NOMO-1 treated with DMSO at 0.1 percent for 48 hours (cell line): ENCODE measurements around the gene RASGEF1B.

Source experiments
- DNase-seq: peaks from one replicate; lab custom pipeline; 2025; ENCODE audit not compliant: unreplicated experiment; lab: John Stamatoyannopoulos, UW

RASGEF1B gene

DNA sequence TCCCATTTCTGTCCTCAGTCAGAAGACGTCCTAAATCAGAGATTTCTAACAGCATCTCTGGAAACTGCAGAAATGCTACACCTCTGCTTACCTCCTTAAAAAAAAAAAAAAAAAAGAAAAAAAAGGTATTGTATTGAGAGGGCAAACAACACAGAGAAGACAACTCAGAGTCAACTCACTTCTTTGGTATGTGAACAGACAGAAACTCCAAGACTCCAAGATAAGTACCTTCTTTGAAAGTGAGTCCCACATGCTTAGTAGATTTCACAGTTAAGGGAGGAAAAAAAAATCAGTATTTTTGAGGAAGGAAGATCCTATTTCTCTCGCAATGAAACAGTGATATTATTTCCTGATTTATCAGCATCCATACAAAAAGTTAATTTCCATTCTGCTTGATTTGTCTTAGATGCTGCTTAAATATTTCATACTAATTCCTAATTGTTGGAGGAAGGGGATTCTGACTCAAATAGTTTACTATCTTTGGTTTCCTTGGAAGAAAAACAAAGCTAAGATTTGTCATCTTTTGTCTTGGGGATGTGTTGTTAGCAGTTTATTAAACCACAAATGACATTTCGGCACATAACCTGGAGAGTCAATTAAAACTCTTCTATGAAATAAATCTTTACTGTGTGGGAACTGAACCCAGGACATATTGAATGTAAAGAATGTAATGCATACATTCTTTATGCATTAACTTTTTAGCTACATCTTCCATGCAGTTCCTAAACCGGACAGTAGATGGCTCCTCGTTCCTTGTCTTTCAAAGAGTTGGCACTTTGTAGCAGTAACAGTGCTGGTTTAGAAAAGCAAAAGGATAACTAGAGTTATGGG, 4.7 kb downstream of the RASGEF1B start:
- peak; percentile 74 for DNase-seq

- no peak for DNase-seq
Observed at GRCh38 chr4:81465406-81466340, 6.0 kb downstream of the RASGEF1B start.

DNA sequence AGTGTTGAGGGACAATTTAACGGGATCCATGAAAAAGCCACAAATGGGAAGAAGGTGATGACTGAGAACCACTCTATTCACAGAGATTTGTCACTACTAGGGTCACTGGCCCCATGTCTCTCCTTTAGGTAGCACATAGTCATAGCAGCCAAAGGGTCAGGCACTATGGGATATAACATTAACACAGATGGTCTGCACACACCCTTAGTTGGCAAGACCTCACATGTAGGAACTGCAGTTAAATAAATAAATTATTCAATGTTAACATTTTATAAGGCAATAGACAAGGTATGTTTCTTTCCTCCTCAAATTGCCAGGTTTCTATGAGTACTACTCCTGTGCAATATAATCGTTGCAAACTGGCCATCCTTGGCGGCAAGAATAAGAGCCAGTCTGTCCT, 10.9 kb downstream of the RASGEF1B start:
- no peak for DNase-seq

GRCh38 chr4:81460191-81460701, 11.5 kb downstream of the RASGEF1B start:
- DNase-seq = no peak

GRCh38 chr4:81459228-81459627, 12.5 kb downstream of the RASGEF1B start:
- no peak for DNase-seq

GRCh38 chr4:81457921-81458520, 13.7 kb downstream of the RASGEF1B start:
- DNase-seq = no peak

DNA sequence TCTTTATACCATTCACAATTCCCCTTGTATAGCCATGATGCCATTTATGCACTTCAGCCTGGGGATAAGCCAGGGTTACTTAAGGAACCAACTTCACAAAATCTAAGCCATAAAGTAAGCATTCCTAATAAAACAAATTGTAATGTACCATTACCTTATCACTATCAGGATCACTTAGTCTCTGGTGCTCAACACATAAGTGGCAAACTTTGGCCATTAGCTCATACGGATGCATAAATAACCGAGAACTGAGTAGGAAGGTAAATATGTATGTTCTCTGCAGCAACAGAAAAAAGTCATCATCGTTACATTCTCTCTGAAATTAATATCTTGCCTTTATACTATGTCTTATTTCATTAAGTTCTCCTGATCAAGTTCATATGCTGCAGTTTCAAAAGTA, 14.4 kb downstream of the RASGEF1B start:
- no peak for DNase-seq

DNA sequence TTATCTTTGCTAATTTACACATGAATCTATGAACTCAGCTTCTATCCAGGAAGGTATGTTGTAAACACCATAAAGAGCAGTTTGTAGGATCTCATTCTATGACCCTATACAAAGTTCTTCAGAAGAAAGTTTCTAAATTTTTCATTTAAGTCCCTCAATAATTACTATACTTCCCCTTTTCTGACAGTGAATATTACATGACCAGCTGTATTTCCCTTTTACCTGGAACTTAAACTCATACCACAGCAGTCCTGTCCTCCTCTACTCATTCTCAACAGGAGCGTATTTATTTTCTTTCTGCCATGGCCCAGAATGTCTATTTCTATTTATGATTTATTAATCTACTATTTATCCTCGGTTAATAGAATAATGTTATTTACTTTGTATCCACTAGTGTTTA, 15.8 kb downstream of the RASGEF1B start:
- DNase-seq = peak; percentile 70

GRCh38 chr4:81454948-81455347, 16.8 kb downstream of the RASGEF1B start:
- DNase-seq = peak; percentile 46

DNA sequence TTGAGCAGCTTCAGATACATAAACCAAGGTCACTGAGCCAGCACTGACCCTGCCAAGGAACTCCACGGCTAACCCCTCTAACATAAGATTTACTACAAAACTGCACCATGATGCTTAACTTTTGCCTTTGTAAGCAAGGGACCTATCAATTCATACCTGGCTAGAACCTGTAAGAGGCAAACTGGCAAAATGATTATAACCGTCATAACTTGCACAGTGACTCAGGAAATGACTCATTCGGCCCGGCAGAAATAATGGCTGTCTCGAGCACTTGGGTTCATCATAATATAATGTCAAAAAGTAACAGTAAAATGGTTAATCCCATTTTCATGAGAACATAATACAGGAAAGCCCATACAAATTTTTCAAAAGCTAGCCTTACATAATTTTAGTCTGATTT, 17.2 kb downstream of the RASGEF1B start:
- peak; percentile 61 for DNase-seq

DNA sequence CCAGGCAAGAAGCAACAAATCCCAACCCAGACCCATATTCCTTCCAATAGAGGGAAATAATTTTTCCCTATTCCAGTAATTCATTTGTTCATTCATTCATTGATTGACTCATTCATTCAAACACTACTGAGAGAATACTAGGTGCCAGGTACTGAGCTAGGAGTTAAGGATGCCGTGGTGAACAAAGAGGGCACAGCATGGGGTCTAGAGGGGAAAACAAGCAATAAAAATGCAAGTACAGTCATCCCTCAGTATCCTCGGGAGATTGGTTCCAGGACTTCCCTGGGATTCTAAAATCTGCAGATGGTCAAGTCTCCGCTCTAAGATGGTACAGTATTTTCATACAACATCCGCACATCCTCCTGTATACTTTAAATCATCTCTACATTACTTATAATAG, 18.7 kb downstream of the RASGEF1B start:
- DNase-seq = no peak

- DNase-seq = no peak
Observed at GRCh38 chr4:81452452-81453006, 19.2 kb downstream of the RASGEF1B start.

- no peak for DNase-seq
Observed at GRCh38 chr4:81449015-81449414, 22.7 kb downstream of the RASGEF1B start.

DNA sequence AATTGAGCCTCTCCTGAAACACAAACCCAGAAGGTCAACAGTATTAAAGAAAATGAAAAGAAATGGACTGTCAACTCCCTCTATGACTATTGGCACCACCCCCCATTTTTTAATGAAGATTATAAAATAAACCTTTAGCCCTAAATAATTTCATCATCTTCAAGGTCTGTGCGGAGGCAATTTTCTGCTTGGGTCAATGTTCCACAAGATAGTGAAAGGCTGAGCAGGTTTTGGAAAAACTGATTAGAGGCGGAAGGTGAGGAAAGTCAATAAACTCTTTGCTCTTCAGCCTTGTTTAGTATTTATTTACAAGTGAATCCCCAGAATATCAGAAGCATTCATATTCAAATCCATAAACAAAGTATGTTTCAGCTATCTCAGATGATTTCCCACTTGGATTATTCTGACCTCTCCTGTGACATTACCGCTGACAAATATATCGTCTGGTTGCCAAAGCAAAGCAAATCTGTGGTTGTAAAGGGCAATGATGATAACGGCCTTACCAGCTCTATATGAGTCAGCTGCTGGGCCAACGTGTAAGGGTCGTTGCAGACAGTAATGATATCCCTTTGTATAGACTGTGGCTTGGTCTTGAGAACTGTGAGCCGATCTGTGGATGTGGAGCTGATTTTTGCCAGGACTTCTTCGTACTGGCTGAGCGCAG, 24.0 kb downstream of the RASGEF1B start:
- DNase-seq = no peak

GRCh38 chr4:81446634-81447033, 25.1 kb downstream of the RASGEF1B start:
- DNase-seq = no peak

- no peak for DNase-seq
Observed at GRCh38 chr4:81445196-81445595, 26.5 kb downstream of the RASGEF1B start.

DNA sequence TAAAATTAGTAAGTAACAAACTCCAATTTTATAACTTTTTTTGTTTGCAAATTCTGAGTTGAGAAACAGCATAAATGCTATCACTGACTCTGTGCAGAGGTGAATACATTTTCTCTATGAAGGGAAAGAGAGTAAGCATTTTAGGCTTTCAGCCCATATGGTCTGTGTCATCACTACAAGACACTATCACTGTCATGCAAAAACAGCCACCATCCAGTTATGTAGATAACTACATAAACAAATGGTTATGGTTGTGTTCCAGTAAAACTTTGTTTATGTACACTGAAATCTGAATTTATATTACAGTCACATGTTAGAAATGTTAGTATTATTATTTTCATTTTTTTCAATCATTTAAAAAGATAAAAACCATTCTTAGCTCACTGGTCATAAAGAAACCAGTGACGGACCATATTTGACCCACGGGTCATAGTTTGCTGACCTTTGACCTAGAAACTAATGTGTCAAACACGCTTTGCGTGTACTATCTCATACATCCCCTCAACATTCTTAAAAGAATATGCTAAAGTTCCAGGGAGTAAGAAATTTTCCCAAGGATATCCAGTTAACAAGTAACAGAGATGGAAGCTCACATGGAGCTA, 29.1 kb downstream of the RASGEF1B start:
- no peak for DNase-seq

DNA sequence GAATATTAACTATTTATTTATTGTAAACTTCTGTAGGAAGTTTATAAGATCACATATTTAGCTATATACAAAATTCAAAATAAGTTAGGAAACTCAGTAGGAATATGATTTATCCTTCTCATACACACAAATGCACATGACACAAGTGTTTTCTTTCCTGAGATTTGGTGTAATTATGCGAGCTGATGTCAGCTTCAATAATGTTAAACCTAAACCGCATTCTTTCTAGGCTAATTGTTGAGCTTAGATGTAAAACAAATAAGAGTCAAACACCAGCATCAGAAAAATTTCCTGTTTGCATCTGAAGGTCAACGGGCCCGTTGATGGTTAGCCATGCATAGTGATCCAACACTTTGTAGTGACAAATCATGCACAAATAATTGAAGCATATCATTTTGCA, 30.8 kb downstream of the RASGEF1B start:
- DNase-seq = no peak

DNA sequence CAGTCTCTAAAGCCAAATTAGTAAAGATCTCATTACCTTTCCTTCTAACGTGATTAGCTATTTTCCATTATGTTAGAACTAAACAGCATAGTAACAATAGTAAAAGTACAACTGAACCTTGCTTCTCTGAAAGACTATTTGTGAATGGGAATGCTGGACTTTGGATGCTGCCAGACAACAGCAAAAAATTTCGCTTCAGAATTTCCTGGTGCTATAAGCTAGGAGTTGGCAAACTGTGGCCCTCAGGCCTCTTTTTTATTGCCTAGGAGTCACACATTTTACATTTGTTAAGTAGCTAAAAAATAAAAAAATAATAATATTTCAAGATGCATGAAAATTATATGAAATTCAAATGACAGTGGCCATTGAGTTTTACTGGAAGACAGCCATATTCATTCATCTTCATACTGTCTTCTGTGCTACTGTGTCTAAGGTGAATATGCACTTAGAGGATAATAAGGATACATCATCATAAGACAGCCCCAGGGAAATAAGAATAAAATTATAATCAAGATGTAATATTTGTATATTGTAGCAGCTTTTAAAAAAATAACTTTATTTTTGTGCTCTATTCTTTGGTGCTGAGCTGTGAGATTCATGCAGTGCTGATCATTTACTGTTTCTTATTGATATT, 34.6 kb downstream of the RASGEF1B start:
- no peak for DNase-seq

DNA sequence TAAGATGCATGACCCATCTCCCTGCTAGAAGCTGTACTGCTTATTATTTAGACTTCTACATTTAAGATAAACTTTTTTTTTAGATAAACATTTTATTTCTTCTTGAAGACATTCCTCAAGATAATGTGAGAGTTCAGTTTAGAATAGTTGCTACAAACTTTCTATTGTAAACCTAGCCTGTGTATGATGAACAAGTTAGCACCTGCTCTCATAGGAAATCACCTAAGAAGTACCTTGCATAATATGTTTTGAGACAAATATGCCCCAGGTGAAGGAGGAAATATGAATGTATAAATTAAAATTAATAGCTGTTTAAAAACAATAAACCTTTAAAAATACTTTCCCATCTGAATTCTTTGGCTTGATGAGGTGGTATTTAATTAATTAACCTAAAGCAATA, 35.6 kb downstream of the RASGEF1B start:
- DNase-seq = no peak
